ENCODE data around the gene KRT27.

- TF ChIP-seq EZH2 (IDR thresholded peaks at IDR 0.05) (no peak), EZH2phosphoT487 (IDR thresholded peaks at IDR 0.05) (no peak)
Observed at GRCh38 chr17:40813804-40814203, 31.5 kb upstream of the KRT27 start.
